ENCODE data around the gene NXT1. TPM values are rescaled to one million over a fixed set of nuclear protein-coding genes. Genes with fewer than 3 reads are reported as not detected.

NXT1 gene
- total and polyA plus RNA-seq, 2 of the 4 experiments (the other 2 are of a cell fraction): 23.6 to 25.5 TPM

DNA sequence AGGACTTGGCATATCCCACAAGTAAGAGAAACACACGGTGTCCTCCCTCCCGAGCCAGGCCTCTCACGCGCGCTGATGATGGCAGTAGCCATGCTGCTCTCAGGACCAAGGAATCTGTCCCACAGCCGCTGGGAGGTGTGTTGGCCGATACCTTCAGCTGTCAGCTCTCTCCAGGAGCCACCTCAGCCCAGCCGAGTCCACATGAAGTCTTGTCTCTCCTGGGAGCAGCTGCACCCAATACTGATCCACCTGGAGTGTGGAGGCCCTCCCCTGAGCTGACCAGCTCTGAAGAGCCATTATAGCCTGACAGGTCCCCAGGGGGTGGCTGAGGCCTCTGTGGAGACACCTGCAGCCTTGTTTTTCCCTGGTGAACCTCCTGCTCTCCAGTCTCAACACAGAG is 23.8 kb upstream of the NXT1 start:
- Histone ChIP-seq H3K4me1 (ENCODE audit: control insufficient read depth, insufficient read depth, low read length) (no peaks in the 10 kb centered on the region), H3K79me1 (ENCODE audit: low read depth in 1 of 2, low read length in 2 of 2) (no peaks in the 10 kb centered on the region), H2BK15ac (ENCODE audit: low read depth, low read length) (no peak overlapping the region), H4K91ac (ENCODE audit: insufficient read depth, low read depth, low read length) (no peak overlapping the region), H3K9ac (ENCODE audit: low read depth, low read length) (no peak overlapping the region), H3K9me1 (ENCODE audit: insufficient read depth, low read length) (no peaks in the 10 kb centered on the region), H3K36me3 (ENCODE audit: control insufficient read depth, insufficient read depth, low read length) (no peaks in the 10 kb centered on the region), H2BK20ac (ENCODE audit: low read depth, low read length) (no peak overlapping the region), H3K23ac (ENCODE audit: low read depth, low read length) (no peak overlapping the region), H4K5ac (ENCODE audit: low read depth, low read length) (no peak overlapping the region), H3K14ac (replicated peaks; ENCODE audit: low read depth, low read length) (no peak overlapping the region), H2BK5ac (ENCODE audit: low read depth, low read length, poor library complexity, severe bottlenecking) (no peak overlapping the region), H2AK9ac (replicated peaks; ENCODE audit: low read depth, low read length, poor library complexity) (no peak overlapping the region), H3K27me3 (ENCODE audit: control insufficient read depth, insufficient read depth, low read length) (0 out of 2 replicates have a peak, but pooled peaks cover 2% of the 10 kb centered on the region), H4K20me1 (ENCODE audit: insufficient read depth, low read length) (no peaks in the 10 kb centered on the region), H3K4me3 (ENCODE audit: insufficient read depth, low read depth, low read length) (no peak overlapping the region), H3K9me3 (ENCODE audit: control insufficient read depth, insufficient read depth, low read length) (no peaks in the 10 kb centered on the region), H2BK120ac (ENCODE audit: low read depth, low read length) (no peak overlapping the region), H3K18ac (ENCODE audit: low read depth, low read length) (no peak overlapping the region), H4K8ac (ENCODE audit: low read depth in 2 of 2, low read length in 2 of 2) (no peak overlapping the region), H3K27ac (ENCODE audit: insufficient read depth, low read length) (no peak overlapping the region), H3K56ac (ENCODE audit: extremely low read depth, insufficient read depth, low read length) (no peak overlapping the region), H3K4ac (ENCODE audit: low read depth, low read length) (no peak overlapping the region), H2AFZ (replicated peaks; ENCODE audit: low read length, poor library complexity) (no peak overlapping the region), H2AK5ac (ENCODE audit: low read depth, low read length) (no peak overlapping the region), H3K4me2 (ENCODE audit: low read depth, low read length) (no peak overlapping the region)
- no CpG with 5 or more reads among the region's 8 CpGs for whole genome bisulfite sequencing, 2 experiments (ENCODE audit: extremely low coverage in 2 of 2, insufficient read length in 1 of 2)
- no peak for TF ChIP-seq MAZ (IDR thresholded peaks at IDR 0.05; ENCODE audit: borderline replicate concordance, low read depth, low read length)
- no peak for TF ChIP-seq NFE2L2 (IDR thresholded peaks at IDR 0.05; ENCODE audit: low read depth, low read length)
- no peak for TF ChIP-seq POLR2A (IDR thresholded peaks at IDR 0.05; ENCODE audit: low read depth, low read length)
- TF ChIP-seq CEBPB (IDR thresholded peaks at IDR 0.05; ENCODE audit: low read depth, low read length): no peak
- no peak for TF ChIP-seq CTCF (conservative IDR thresholded peaks at IDR 0.05; ENCODE audit: low read depth, low read length)
- TF ChIP-seq, protein P1, sequence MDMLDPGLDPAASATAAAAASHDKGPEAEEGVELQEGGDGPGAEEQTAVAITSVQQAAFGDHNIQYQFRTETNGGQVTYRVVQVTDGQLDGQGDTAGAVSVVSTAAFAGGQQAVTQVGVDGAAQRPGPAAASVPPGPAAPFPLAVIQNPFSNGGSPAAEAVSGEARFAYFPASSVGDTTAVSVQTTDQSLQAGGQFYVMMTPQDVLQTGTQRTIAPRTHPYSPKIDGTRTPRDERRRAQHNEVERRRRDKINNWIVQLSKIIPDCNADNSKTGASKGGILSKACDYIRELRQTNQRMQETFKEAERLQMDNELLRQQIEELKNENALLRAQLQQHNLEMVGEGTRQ (IDR thresholded peaks at IDR 0.05; ENCODE audit: low read depth, low read length): no peak
- TF ChIP-seq MAFK (IDR thresholded peaks at IDR 0.05; ENCODE audit: low read depth, low read length): no peak
- TF ChIP-seq RCOR1 (IDR thresholded peaks at IDR 0.05; ENCODE audit: insufficient replicate concordance, low read length): no peak
- no peak for TF ChIP-seq BHLHE40 (IDR thresholded peaks at IDR 0.05; ENCODE audit: low read depth, low read length)
- no peak for TF ChIP-seq MXI1 (IDR thresholded peaks at IDR 0.05; ENCODE audit: borderline replicate concordance, low read depth, low read length)
- no peak for TF ChIP-seq CHD1 (IDR thresholded peaks at IDR 0.05; ENCODE audit: low read depth, low read length)
- TF ChIP-seq RAD21 (IDR thresholded peaks at IDR 0.05; ENCODE audit: low read length): no peak
- in situ Hi-C loops (cut with MboI; ENCODE audit: low sequenced_read_pairs) (loop anchor here (25.0 kb wide), 1 partner anchor 989 kb away; no protein-coding TSS in a partner anchor), intact Hi-C loops (cut with micrococcal nuclease) (no loop called here), dilution Hi-C loops (cut with HindIII; ENCODE audit: low sequenced_read_pairs, unreplicated experiment) (no loop called here)
- DNase-seq (no peak), ATAC-seq (ENCODE audit: low read depth) (no peak)
- POLR2A ChIA-PET (ENCODE audit: unreplicated experiment): no interaction called here
- no TSS peak for BruUV-seq (replicated peaks)
- CTCF ChIA-PET: no interaction called here

All from IMR-90 (cell line).